GM23248 (cell line): Measurements from ENCODE around the gene ZNF385B. TPM values are rescaled to one million over a fixed set of nuclear protein-coding genes. Genes with fewer than 3 reads are reported as not detected.

ENCODE experiments used
- DNase-seq: peaks from one replicate; pipeline ENCODE4 v3.0.0-alpha.2; 2015
- H2AFZ ChIP-seq: fragments of 200-600 bp; sonication (generic); 2 replicates; pipeline ENCODE4 v1.6.1; 2016; ENCODE audit warnings: antibody characterized with exemption
- H3F3A ChIP-seq: fragments of 200-600 bp; sonication (generic); 2 replicates; pipeline ENCODE4 v1.6.1; 2016; ENCODE audit warnings: mild to moderate bottlenecking, antibody characterized with exemption, mixed run types; ENCODE audit not compliant: insufficient read depth
- H3K27ac ChIP-seq: fragments of 200-600 bp; sonication (generic); 2 replicates; pipeline ENCODE4 v1.5.1; 2016; ENCODE audit warnings: mild to moderate bottlenecking
- H3K27me3 ChIP-seq: fragments of 200-600 bp; sonication (generic); replicated peaks from 2 replicates; pipeline ENCODE4 v1.6.1; 2016; ENCODE audit warnings: mild to moderate bottlenecking; ENCODE audit not compliant: insufficient read depth
- H3K36me3 ChIP-seq: fragments of 200-600 bp; sonication (generic); 2 replicates; pipeline ENCODE4 v1.6.1; 2016; ENCODE audit warnings: low read depth, mild to moderate bottlenecking
- H3K4me1 ChIP-seq: fragments of 200-600 bp; sonication (generic); 2 replicates; pipeline ENCODE4 v1.6.1; 2016; ENCODE audit warnings: mild to moderate bottlenecking; ENCODE audit not compliant: insufficient read depth
- H3K4me2 ChIP-seq: fragments of 200-600 bp; sonication (generic); one replicate; pipeline ENCODE4 v1.6.1; 2016; ENCODE audit warnings: mild to moderate bottlenecking; ENCODE audit not compliant: unreplicated experiment
- H3K4me3 ChIP-seq: fragments of 200-600 bp; sonication (generic); 2 replicates; pipeline ENCODE4 v1.5.1; 2016; ENCODE audit warnings: mild to moderate bottlenecking
- H3K79me2 ChIP-seq: fragments of 200-600 bp; sonication (generic); 2 replicates; pipeline ENCODE4 v1.6.1; 2016; ENCODE audit warnings: mild to moderate bottlenecking; ENCODE audit not compliant: insufficient read depth
- H3K9ac ChIP-seq: fragments of 200-600 bp; sonication (generic); 2 replicates; pipeline ENCODE4 v1.6.1; 2016; ENCODE audit warnings: mild to moderate bottlenecking
- H3K9me2 ChIP-seq: fragments of 200-600 bp; sonication (generic); 2 replicates; pipeline ENCODE4 v1.6.1; 2016; ENCODE audit warnings: mixed run types, mild to moderate bottlenecking, moderate library complexity; ENCODE audit not compliant: insufficient read depth
- H3K9me3 ChIP-seq: fragments of 200-600 bp; sonication (generic); one replicate; pipeline ENCODE4 v1.6.1; 2017; ENCODE audit warnings: low read depth
- H4K20me1 ChIP-seq: fragments of 200-600 bp; sonication (generic); 2 replicates; pipeline ENCODE4 v1.6.0; 2016; ENCODE audit not compliant: insufficient read depth
- EZH2 ChIP-seq: fragments of 200-600 bp; sonication (generic); IDR thresholded peaks from 2 replicates; pipeline ENCODE4 v1.6.1; 2018; ENCODE audit warnings: antibody characterized with exemption, mild to moderate bottlenecking; ENCODE audit not compliant: insufficient read depth, poor library complexity, severe bottlenecking
- EZH2phosphoT487 ChIP-seq: fragments of 200-600 bp; sonication (generic); IDR thresholded peaks from 2 replicates; pipeline ENCODE4 v1.6.1; 2018; ENCODE audit warnings: antibody characterized with exemption, moderate library complexity, mild to moderate bottlenecking, low read depth; ENCODE audit not compliant: insufficient read depth
- WGBS, 2 experiments: methylation state at CpG; one replicate each; pipeline ENCODE4 v1.1.6; 2015 to 2017; ENCODE audit warnings: low lambda C conversion rate in 2 of 2, low coverage in 1 of 2; ENCODE audit errors: missing lambda C conversion rate in 2 of 2; 5-methylcytosine and 5-hydroxymethylcytosine counted together
- in situ Hi-C: fragments of 300-500 bp; cut with MboI; formaldehyde crosslinking; loops from 2 replicates; pipeline ENCODE4 v1.15.0; 2020
- polyA plus RNA-seq: library from polyadenylated mRNA; unstranded; fragments of >200 nt; fragmentation: Nextera tagmentation; extraction: Ambion mirVana; gene quantifications from 2 replicates; pipeline ENCODE4 v1.2.1, GENCODE V29; 2016
- total RNA-seq: library from RNA; depleted of rRNA; stranded (reverse); fragments of >200 nt; shearing (Covaris generic); gene quantifications from 2 replicates; pipeline ENCODE4 v1.2.3, GENCODE V29; 2014

Gene ZNF385B
- total and polyA plus RNA-seq, 2 experiments from 2014 or later: 0.30 TPM; not detected in 1

GRCh38 chr2:179771791-179772190 lies 89.6 kb downstream of the ZNF385B start:
- in situ Hi-C loops: no loop called here
- H3K9ac ChIP-seq: no peak overlapping the region
- 55 to 73% methylated on average over 4 of the region's 4 CpGs for WGBS, 2 experiments

GRCh38 chr2:179770029-179770428 lies 91.4 kb downstream of the ZNF385B start:
- no peak overlapping the region for H3K27ac ChIP-seq
- no peak overlapping the region for H3K4me3 ChIP-seq
- H4K20me1 ChIP-seq: no peaks in the 10 kb centered on the region
- no peak for DNase-seq
- no peaks in the 10 kb centered on the region for H3K9me2 ChIP-seq
- H2AFZ ChIP-seq: no peak overlapping the region
- no peak overlapping the region for H3K9ac ChIP-seq
- in situ Hi-C loops: no loop called here
- H3K4me2 ChIP-seq: no peak overlapping the region
- whole genome bisulfite sequencing, 2 experiments: 16 to 22% methylated on average over 1 of the region's 1 CpG
- no peaks in the 10 kb centered on the region for H3F3A ChIP-seq
- no peaks in the 10 kb centered on the region for H3K4me1 ChIP-seq
- no peaks in the 10 kb centered on the region for H3K36me3 ChIP-seq
- H3K9me3 ChIP-seq: no peaks in the 10 kb centered on the region
- TF ChIP-seq EZH2 (no peak), EZH2phosphoT487 (no peak)
- H3K79me2 ChIP-seq: no peaks in the 10 kb centered on the region
- no peaks in the 10 kb centered on the region; the same call in none of the 2 replicates for H3K27me3 ChIP-seq

More at GRCh38 chr2:179771791-179772190, 89.6 kb downstream of the ZNF385B start:
- Histone ChIP-seq H3K36me3 (no peaks in the 10 kb centered on the region), H3K4me1 (no peaks in the 10 kb centered on the region), H3K9me3 (no peaks in the 10 kb centered on the region), H2AFZ (no peak overlapping the region), H4K20me1 (no peaks in the 10 kb centered on the region), H3F3A (no peaks in the 10 kb centered on the region), H3K27me3 (no peaks in the 10 kb centered on the region; the same call in 1 of the 2 replicates), H3K4me3 (no peak overlapping the region), H3K4me2 (no peak overlapping the region), H3K79me2 (no peaks in the 10 kb centered on the region), H3K9me2 (no peaks in the 10 kb centered on the region), H3K27ac (no peak overlapping the region)
- no peak for DNase-seq
- TF ChIP-seq EZH2phosphoT487 (no peak), EZH2 (no peak)

- H3K4me3 ChIP-seq: no peak overlapping the region
- H3K9ac ChIP-seq: no peak overlapping the region
- H3F3A ChIP-seq: no peaks in the 10 kb centered on the region
- WGBS, 2 experiments: 59% methylated on average over 8 of the region's 8 CpGs
- H3K79me2 ChIP-seq: no peaks in the 10 kb centered on the region
- H3K4me2 ChIP-seq: no peak overlapping the region
- no peak for TF ChIP-seq EZH2
- no peak for TF ChIP-seq EZH2phosphoT487
- no peaks in the 10 kb centered on the region for H3K4me1 ChIP-seq
- H3K9me2 ChIP-seq: no peaks in the 10 kb centered on the region
- H3K27ac ChIP-seq: no peak overlapping the region
- H3K27me3 ChIP-seq: no peaks in the 10 kb centered on the region; the same call in none of the 2 replicates
- no peaks in the 10 kb centered on the region for H3K9me3 ChIP-seq
- no peaks in the 10 kb centered on the region for H3K36me3 ChIP-seq
- no peaks in the 10 kb centered on the region for H4K20me1 ChIP-seq
- no peak for DNase-seq
- no peak overlapping the region for H2AFZ ChIP-seq
- in situ Hi-C loops: no loop called here
Observed at GRCh38 chr2:179769323-179769722, 92.1 kb downstream of the ZNF385B start.

GRCh38 chr2:179768765-179769164 lies 92.6 kb downstream of the ZNF385B start:
- H3K9ac ChIP-seq: no peak overlapping the region
- in situ Hi-C loops: no loop called here
- no peaks in the 10 kb centered on the region for H3F3A ChIP-seq
- WGBS, 2 experiments: 4% methylated on average over 1 of the region's 1 CpG
- H3K4me2 ChIP-seq: no peak overlapping the region
- peak; percentile 32 for DNase-seq
- H3K9me2 ChIP-seq: no peaks in the 10 kb centered on the region
- H3K27ac ChIP-seq: no peak overlapping the region
- H3K4me3 ChIP-seq: no peak overlapping the region
- H3K79me2 ChIP-seq: no peaks in the 10 kb centered on the region
- no peak for TF ChIP-seq EZH2
- TF ChIP-seq EZH2phosphoT487: no peak
- H3K36me3 ChIP-seq: no peaks in the 10 kb centered on the region
- H3K9me3 ChIP-seq: no peaks in the 10 kb centered on the region
- H3K4me1 ChIP-seq: no peaks in the 10 kb centered on the region
- no peaks in the 10 kb centered on the region for H4K20me1 ChIP-seq
- no peaks in the 10 kb centered on the region; the same call in none of the 2 replicates for H3K27me3 ChIP-seq
- H2AFZ ChIP-seq: no peak overlapping the region

GRCh38 chr2:179765666-179766065 lies 95.7 kb downstream of the ZNF385B start:
- no peak overlapping the region for H3K27ac ChIP-seq
- WGBS, 2 experiments: 3 to 5% methylated on average over 2 of the region's 2 CpGs
- TF ChIP-seq EZH2phosphoT487 (no peak), EZH2 (no peak)

More at GRCh38 chr2:179765666-179766065, 95.7 kb downstream of the ZNF385B start:
- Histone ChIP-seq H3K9me2 (no peaks in the 10 kb centered on the region), H3K79me2 (no peaks in the 10 kb centered on the region), H2AFZ (no peak overlapping the region), H3F3A (no peaks in the 10 kb centered on the region), H3K4me1 (no peaks in the 10 kb centered on the region), H3K9ac (no peak overlapping the region), H3K36me3 (no peaks in the 10 kb centered on the region), H3K9me3 (no peaks in the 10 kb centered on the region), H3K27me3 (no peaks in the 10 kb centered on the region; the same call in none of the 2 replicates), H3K4me2 (no peak overlapping the region), H3K4me3 (no peak overlapping the region), H4K20me1 (no peaks in the 10 kb centered on the region)
- no peak for DNase-seq
- in situ Hi-C loops: no loop called here
